ENCODE measurements around the gene LTN1. TPM values are rescaled to one million over a fixed set of nuclear protein-coding genes. Genes with fewer than 3 reads are reported as not detected.
A peak's percentile ranks its signal among the peaks of the same experiment; 100 is the strongest.

LTN1 gene
- total and polyA plus RNA-seq, 2 of the 13 experiments (the other 11 are each of a cell fraction or from before 2014, with no cell fraction given) = 6.7 to 24.6 TPM

- no peak; the same call in 1 of the 2 replicates for TF ChIP-seq NFAT5 (CRISPR knock-in tag; IDR thresholded peaks at IDR 0.05)
- TF ChIP-seq JUND (CRISPR knock-in tag; IDR thresholded peaks at IDR 0.05) = no peak
- TF ChIP-seq ZNF576 (CRISPR knock-in tag; IDR thresholded peaks at IDR 0.05) = no peak
- TF ChIP-seq SYNCRIP (IDR thresholded peaks at IDR 0.05; ENCODE audit: insufficient read depth, low read depth, low read length) = no peak
- TF ChIP-seq ZFY (CRISPR knock-in tag; IDR thresholded peaks at IDR 0.05) = peak; percentile 98
- TF ChIP-seq CHD2 (IDR thresholded peaks at IDR 0.05; ENCODE audit: low read depth, low read length) = peak; percentile 38; the same call in 1 of the 2 replicates
- TF ChIP-seq FUBP1 (CRISPR knock-in tag; IDR thresholded peaks at IDR 0.05; ENCODE audit: borderline replicate concordance) = no peak
- TF ChIP-seq IRF9 (CRISPR knock-in tag; IDR thresholded peaks at IDR 0.05; ENCODE audit: borderline replicate concordance) = peak; percentile 61; the same call in 1 of the 2 replicates
- peak; percentile 78; the same call in 1 of the 2 replicates for TF ChIP-seq ZNF761 (CRISPR knock-in tag; conservative IDR thresholded peaks at IDR 0.05)
- peak; percentile 43; the same call in 1 of the 2 replicates for TF ChIP-seq BCL6 (CRISPR knock-in tag; IDR thresholded peaks at IDR 0.05)
- TF ChIP-seq ZNF441 (CRISPR knock-in tag; IDR thresholded peaks at IDR 0.05; ENCODE audit: borderline replicate concordance) = no peak
- TF ChIP-seq HNF1A (IDR thresholded peaks at IDR 0.05; ENCODE audit: low read depth) = no peak; the same call in 1 of the 2 replicates
- TF ChIP-seq HNF1A (CRISPR knock-in tag; IDR thresholded peaks at IDR 0.05; ENCODE audit: borderline replicate concordance) = no peak; the same call in 1 of the 2 replicates
- TF ChIP-seq TAF15 (IDR thresholded peaks at IDR 0.05; ENCODE audit: low read depth, low read length, poor library complexity, severe bottlenecking) = no peak
- no peak for TF ChIP-seq SRY (CRISPR knock-in tag; IDR thresholded peaks at IDR 0.05)
Observed at GRCh38 chr21:29024474-29025327, 32.0 kb upstream of the LTN1 start, which contains the start of gene USP16 (continued).

Measured in HepG2 (cell line).